Endothelial cell of umbilical vein (primary cell): ENCODE data around the gene UBE2F. TPM values are rescaled to one million over a fixed set of nuclear protein-coding genes. Genes with fewer than 3 reads are reported as not detected.

Source experiments
- BruUV-seq: library from RNA; stranded (reverse); fragments of 400-500 nt; replicated peaks from 2 replicates; lab custom pipeline; 2021; lab: Mats Ljungman, UMichigan
- CTCF ChIA-PET: fragments of 300-600, 350-600 bp; sonication (Branson Sonifier 250); formaldehyde crosslinking; loops from one replicate; lab custom pipeline; 2021; ENCODE audit warnings: antibody characterized with exemption, inconsistent platforms; lab: Charles Lee
- POLR2A ChIA-PET: fragments of 300-600, 350-600 bp; sonication (Branson Sonifier 250); formaldehyde crosslinking; loops from one replicate; lab custom pipeline; 2021; ENCODE audit warnings: antibody characterized with exemption, inconsistent platforms; lab: Charles Lee
- DNase-seq: peaks from one replicate; pipeline ENCODE4 v3.0.0-alpha.2; 2011; ENCODE audit warnings: low read depth, low spot score
- FAIRE-seq: peaks from 2 replicates; lab custom pipeline; 2011; peaks lifted over from hg19 to GRCh38; lab: Jason Lieb, UNC
- H2AFZ ChIP-seq: 2 replicates; pipeline ENCODE4 v1.6.0; 2012; ENCODE audit warnings: low read depth, low read length, control low read depth, inconsistent platforms
- H3K27ac ChIP-seq: 2 replicates; pipeline ENCODE4 v1.5.1; 2011; ENCODE audit warnings: low read depth, mild to moderate bottlenecking, control low read depth, low read length, moderate library complexity; ENCODE audit not compliant: insufficient read depth
- H3K27me3 ChIP-seq, 2 experiments: 2 replicates each; pipeline versions ENCODE4 v1.6.0 to v1.6.1; 2011; ENCODE audit warnings: low read length in 2 of 2, mixed read lengths in 1 of 2; ENCODE audit not compliant: control insufficient read depth in 2 of 2, insufficient read depth in 2 of 2
- H3K36me3 ChIP-seq, 2 experiments: 2 replicates in 1 of 2; 3 replicates in 1 of 2; pipeline ENCODE4 v1.5.1; 2011; ENCODE audit warnings: low read length in 2 of 2, mild to moderate bottlenecking in 1 of 2, moderate library complexity in 1 of 2; ENCODE audit not compliant: control insufficient read depth in 2 of 2, insufficient read depth in 2 of 2; ENCODE audit errors: extremely low read depth in 1 of 2
- H3K4me1 ChIP-seq: 3 replicates; pipeline ENCODE4 v1.5.1; 2011; ENCODE audit warnings: mild to moderate bottlenecking, low read length; ENCODE audit not compliant: control insufficient read depth, insufficient read depth; ENCODE audit errors: extremely low read depth
- H3K4me2 ChIP-seq: 2 replicates; pipeline ENCODE4 v1.6.1; 2011; ENCODE audit warnings: low read length, control low read depth, mixed read lengths; ENCODE audit not compliant: insufficient read depth
- H3K4me3 ChIP-seq, 3 experiments: fragments of 200-600 bp in 1 of 3; sonication (generic), shearing (Covaris generic) in 1 of 3; replicated peaks in 1 of 3; 2 replicates each; pipeline ENCODE4 v1.5.1; 2011 to 2016; ENCODE audit warnings: control low read depth in 3 of 3, low read length in 3 of 3, mild to moderate bottlenecking in 2 of 3, inconsistent platforms in 1 of 3, low read depth in 1 of 3, moderate library complexity in 1 of 3; ENCODE audit not compliant: insufficient read depth in 1 of 3
- H3K79me2 ChIP-seq: 2 replicates; pipeline ENCODE4 v1.6.0; 2012; ENCODE audit warnings: low read length, inconsistent platforms; ENCODE audit not compliant: control insufficient read depth, insufficient read depth
- H3K9ac ChIP-seq: replicated peaks from 2 replicates; pipeline ENCODE3; 2011; ENCODE audit warnings: low read length, control low read depth; ENCODE audit not compliant: insufficient read depth; ENCODE audit errors: extremely low read depth
- H3K9me1 ChIP-seq: replicated peaks from 3 replicates; pipeline ENCODE4 v1.6.0; 2011; ENCODE audit warnings: mild to moderate bottlenecking, low read length; ENCODE audit not compliant: control insufficient read depth, insufficient read depth; ENCODE audit errors: extremely low read depth
- H3K9me3 ChIP-seq: replicated peaks from 2 replicates; pipeline ENCODE4 v1.5.1; 2012; ENCODE audit warnings: low read length, inconsistent platforms; ENCODE audit not compliant: control insufficient read depth, insufficient read depth
- H4K20me1 ChIP-seq: replicated peaks from 2 replicates; pipeline ENCODE3; 2011; ENCODE audit warnings: mild to moderate bottlenecking, low read length; ENCODE audit not compliant: control insufficient read depth, insufficient read depth; ENCODE audit errors: extremely low read depth
- EZH2 ChIP-seq: IDR thresholded peaks from 2 replicates; pipeline ENCODE4 v1.6.1; 2012; ENCODE audit warnings: borderline replicate concordance, low read depth, mild to moderate bottlenecking, moderate library complexity, low read length, inconsistent platforms; ENCODE audit not compliant: severe bottlenecking
- FOS ChIP-seq: IDR thresholded peaks from 2 replicates; pipeline ENCODE4 v1.6.1; 2011; ENCODE audit warnings: mild to moderate bottlenecking, low read length, moderate library complexity, borderline replicate concordance; ENCODE audit not compliant: insufficient read depth
- GATA2 ChIP-seq: IDR thresholded peaks from 2 replicates; pipeline ENCODE4 v1.7.0; 2011; ENCODE audit warnings: low read depth, mild to moderate bottlenecking, moderate library complexity, mixed read lengths, low read length; ENCODE audit not compliant: insufficient read length, insufficient read depth
- JUN ChIP-seq: IDR thresholded peaks from 2 replicates; pipeline ENCODE4 v1.6.1; 2011; ENCODE audit warnings: borderline replicate concordance, low read depth; ENCODE audit not compliant: insufficient read length, insufficient read depth
- MYC ChIP-seq: IDR thresholded peaks from one replicate; pipeline ENCODE4 v1.6.1; 2011; ENCODE audit warnings: mild to moderate bottlenecking, low read depth, low read length
- POLR2A ChIP-seq: IDR thresholded peaks from 2 replicates; pipeline ENCODE4 v1.6.1; 2012; ENCODE audit warnings: low read depth, mild to moderate bottlenecking, control low read depth, low read length
- POLR2AphosphoS5 ChIP-seq: IDR thresholded peaks from 2 replicates; pipeline ENCODE4 v1.6.1; 2012; ENCODE audit warnings: low read depth, mild to moderate bottlenecking, control low read depth, low read length, moderate library complexity; ENCODE audit not compliant: insufficient read depth
- dilution Hi-C: fragments of 300-500 bp; cut with MboI; formaldehyde crosslinking; loops from one replicate; pipeline ENCODE4 v1.15.0; 2019; ENCODE audit warnings: low sequenced_read_pairs; ENCODE audit not compliant: extremely low pct_ligation_motif_present
- intact Hi-C: fragments of 100-400 bp; cut with micrococcal nuclease; formaldehyde crosslinking; loops from one replicate; pipeline ENCODE4 v1.10.0; 2022
- polyA plus RNA-seq, 4 experiments: library from polyadenylated mRNA; depleted of rRNA in 3 of 4; stranded (reverse) in 3 of 4; unstranded in 1 of 4; fragments of >200 nt; gene quantifications; 2 replicates each; pipeline versions ENCODE4 v1.2.1 to v1.2.3, GENCODE V29; 2011 to 2012; ENCODE audit warnings: missing spikeins in 1 of 4
- total RNA-seq: library from RNA; stranded (reverse); gene quantifications from 2 replicates; pipeline ENCODE4 v1.2.3, GENCODE V29; 2021
- TF ChIP-seq, protein P1 (sequence below), 2 donors: IDR thresholded peaks; 1 replicate in 1 of 2; 2 replicates in 1 of 2; pipeline ENCODE4 v1.5.1; 2011; ENCODE audit warnings: low read length in 2 of 2, mild to moderate bottlenecking in 2 of 2, moderate library complexity in 2 of 2, control low read depth in 1 of 2, inconsistent platforms in 1 of 2, low read depth in 1 of 2; ENCODE audit not compliant: insufficient read depth in 1 of 2; ENCODE audit errors: extremely low read depth in 1 of 2
- TF ChIP-seq, protein P2 (sequence below): IDR thresholded peaks from 2 replicates; pipeline ENCODE4 v1.6.1; 2011; ENCODE audit not compliant: insufficient read depth, insufficient read length

Gene UBE2F
- total and polyA plus RNA-seq, 2 donors (not counting 3 experiments of a cell fraction or from before 2014, with no cell fraction given) = 42.3 to 45.6 TPM

DNA sequence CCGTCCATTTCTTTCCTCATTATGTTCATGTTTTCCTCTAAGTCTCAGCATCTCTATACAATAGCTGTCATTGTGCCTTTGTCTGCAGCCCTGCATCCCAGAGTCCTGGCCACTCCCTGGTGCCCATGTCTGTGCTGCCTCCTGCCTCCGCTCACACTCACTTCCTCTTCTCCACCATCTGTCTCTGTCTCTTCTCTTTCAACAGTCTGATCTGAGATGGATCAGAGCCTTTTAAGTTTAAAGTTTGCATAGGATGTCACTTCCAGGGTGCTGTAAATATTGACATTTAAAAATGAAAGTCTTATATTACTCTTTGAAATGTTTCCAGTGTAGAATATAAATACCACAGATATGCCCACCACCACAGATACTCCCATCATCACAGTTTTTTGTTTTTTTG is 42.7 kb downstream of the UBE2F start:
- POLR2A ChIA-PET = no interaction called here
- no peak overlapping the region for H3K9ac ChIP-seq
- no peaks in the 10 kb centered on the region for H4K20me1 ChIP-seq

More for the DNA sequence above, 42.7 kb downstream of the UBE2F start:
- Histone ChIP-seq H3K79me2 (no peaks in the 10 kb centered on the region), H3K4me1 (no peaks in the 10 kb centered on the region), H3K9me1 (no peaks in the 10 kb centered on the region), H3K4me3 (no peak overlapping the region), H3K9me3 (no peaks in the 10 kb centered on the region), H3K4me2 (no peak overlapping the region), H3K27ac (no peak overlapping the region), H3K36me3 (no peaks in the 10 kb centered on the region), H2AFZ (no peak overlapping the region), H3K27me3 (no peaks in the 10 kb centered on the region)
- dilution Hi-C loops = no loop called here
- TF ChIP-seq, protein P1, sequence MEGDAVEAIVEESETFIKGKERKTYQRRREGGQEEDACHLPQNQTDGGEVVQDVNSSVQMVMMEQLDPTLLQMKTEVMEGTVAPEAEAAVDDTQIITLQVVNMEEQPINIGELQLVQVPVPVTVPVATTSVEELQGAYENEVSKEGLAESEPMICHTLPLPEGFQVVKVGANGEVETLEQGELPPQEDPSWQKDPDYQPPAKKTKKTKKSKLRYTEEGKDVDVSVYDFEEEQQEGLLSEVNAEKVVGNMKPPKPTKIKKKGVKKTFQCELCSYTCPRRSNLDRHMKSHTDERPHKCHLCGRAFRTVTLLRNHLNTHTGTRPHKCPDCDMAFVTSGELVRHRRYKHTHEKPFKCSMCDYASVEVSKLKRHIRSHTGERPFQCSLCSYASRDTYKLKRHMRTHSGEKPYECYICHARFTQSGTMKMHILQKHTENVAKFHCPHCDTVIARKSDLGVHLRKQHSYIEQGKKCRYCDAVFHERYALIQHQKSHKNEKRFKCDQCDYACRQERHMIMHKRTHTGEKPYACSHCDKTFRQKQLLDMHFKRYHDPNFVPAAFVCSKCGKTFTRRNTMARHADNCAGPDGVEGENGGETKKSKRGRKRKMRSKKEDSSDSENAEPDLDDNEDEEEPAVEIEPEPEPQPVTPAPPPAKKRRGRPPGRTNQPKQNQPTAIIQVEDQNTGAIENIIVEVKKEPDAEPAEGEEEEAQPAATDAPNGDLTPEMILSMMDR (IDR thresholded peaks at IDR 0.05; ENCODE audit: extremely low read depth in 1 of 2, insufficient read depth in 1 of 2, low read depth in 1 of 2, low read length in 2 of 2) = no peak
- TF ChIP-seq POLR2A (no peak), MYC (no peak), JUN (no peak), EZH2 (no peak), POLR2AphosphoS5 (no peak), FOS (no peak), GATA2 (no peak)
- TF ChIP-seq, protein P2, sequence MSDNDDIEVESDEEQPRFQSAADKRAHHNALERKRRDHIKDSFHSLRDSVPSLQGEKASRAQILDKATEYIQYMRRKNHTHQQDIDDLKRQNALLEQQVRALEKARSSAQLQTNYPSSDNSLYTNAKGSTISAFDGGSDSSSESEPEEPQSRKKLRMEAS = no peak
- CTCF ChIA-PET = no interaction called here
- BruUV-seq = no TSS peak
- intact Hi-C loops = no loop called here
- FAIRE-seq = no peak
- no peak for DNase-seq
